Fibroblast of the aortic adventitia (primary cell): ENCODE measurements around the gene THSD7A. TPM values are rescaled to one million over a fixed set of nuclear protein-coding genes. Genes with fewer than 3 reads are reported as not detected.

Source experiments
- DNase-seq: peaks from one replicate; pipeline ENCODE4 v3.0.0-alpha.2; 2010; ENCODE audit warnings: low read depth
- H3K4me3 ChIP-seq: 2 replicates; pipeline ENCODE4 v1.5.1; 2011; ENCODE audit warnings: low read depth, mild to moderate bottlenecking, control low read depth, low read length, moderate library complexity
- total RNA-seq: library from RNA; depleted of rRNA; stranded (reverse); fragments of >200 nt; gene quantifications from 2 replicates; pipeline ENCODE4 v1.2.3, GENCODE V29; 2012; ENCODE audit warnings: low replicate concordance
- TF ChIP-seq, protein P1 (sequence below): IDR thresholded peaks from 2 replicates; pipeline ENCODE4 v1.5.1; 2011; ENCODE audit warnings: mild to moderate bottlenecking, low read length, control low read depth, inconsistent platforms; ENCODE audit not compliant: insufficient read depth

The THSD7A gene
- total RNA-seq, 1 donor, result 2.5 TPM

DNA sequence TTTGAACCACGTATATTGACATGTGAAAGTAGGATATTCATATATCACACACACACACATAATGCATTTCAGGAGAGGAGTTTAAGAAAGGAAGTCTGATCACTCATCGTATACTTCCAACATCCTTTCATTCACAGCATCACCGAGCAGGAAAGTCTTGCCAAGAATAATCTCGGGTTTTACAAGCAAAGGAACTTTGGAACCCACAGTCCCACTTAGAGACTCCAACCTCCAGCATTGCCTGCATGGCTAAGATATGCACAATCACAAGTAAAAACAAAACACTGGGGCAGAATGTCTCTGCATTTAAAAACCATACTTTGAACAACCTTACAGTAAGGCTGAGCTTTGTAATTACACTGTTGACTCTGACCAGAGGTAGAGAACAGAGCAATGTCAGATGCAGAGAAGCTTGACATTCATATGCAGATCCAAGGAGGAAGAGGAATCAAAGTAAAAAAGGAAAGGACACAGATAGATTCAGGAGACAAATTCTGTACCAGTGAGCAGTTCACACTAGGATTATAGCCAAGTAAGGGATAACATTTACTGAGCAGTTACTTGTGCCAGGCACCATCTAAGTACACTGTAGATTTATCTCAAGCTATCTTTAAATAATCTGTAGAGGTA is 14.8 kb downstream of the THSD7A start:
- TF ChIP-seq, protein P1, sequence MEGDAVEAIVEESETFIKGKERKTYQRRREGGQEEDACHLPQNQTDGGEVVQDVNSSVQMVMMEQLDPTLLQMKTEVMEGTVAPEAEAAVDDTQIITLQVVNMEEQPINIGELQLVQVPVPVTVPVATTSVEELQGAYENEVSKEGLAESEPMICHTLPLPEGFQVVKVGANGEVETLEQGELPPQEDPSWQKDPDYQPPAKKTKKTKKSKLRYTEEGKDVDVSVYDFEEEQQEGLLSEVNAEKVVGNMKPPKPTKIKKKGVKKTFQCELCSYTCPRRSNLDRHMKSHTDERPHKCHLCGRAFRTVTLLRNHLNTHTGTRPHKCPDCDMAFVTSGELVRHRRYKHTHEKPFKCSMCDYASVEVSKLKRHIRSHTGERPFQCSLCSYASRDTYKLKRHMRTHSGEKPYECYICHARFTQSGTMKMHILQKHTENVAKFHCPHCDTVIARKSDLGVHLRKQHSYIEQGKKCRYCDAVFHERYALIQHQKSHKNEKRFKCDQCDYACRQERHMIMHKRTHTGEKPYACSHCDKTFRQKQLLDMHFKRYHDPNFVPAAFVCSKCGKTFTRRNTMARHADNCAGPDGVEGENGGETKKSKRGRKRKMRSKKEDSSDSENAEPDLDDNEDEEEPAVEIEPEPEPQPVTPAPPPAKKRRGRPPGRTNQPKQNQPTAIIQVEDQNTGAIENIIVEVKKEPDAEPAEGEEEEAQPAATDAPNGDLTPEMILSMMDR, result no peak
- no peak overlapping the region for H3K4me3 ChIP-seq
- peak; percentile 1 for DNase-seq

DNA sequence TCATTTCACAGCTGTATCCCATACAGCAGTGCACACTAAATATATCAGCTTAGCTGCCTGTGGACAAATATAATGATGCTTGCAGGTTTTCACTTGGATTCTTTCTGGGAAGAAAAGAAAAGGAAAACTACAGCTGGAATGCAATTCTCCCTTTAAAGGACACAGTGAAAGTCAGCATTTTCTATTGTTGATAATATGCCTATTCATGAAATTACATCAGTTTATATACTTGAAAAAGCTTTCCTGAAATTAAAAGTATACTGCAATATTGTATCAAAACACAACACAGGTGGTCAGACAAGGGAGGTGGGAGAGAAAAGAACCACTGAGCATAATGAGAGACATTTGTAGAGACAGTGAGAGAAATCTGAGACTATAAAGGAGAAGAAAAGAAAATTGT is 20.3 kb downstream of the THSD7A start:
- no peak for DNase-seq
- TF ChIP-seq, protein P1, result no peak
- no peak overlapping the region for H3K4me3 ChIP-seq

DNA sequence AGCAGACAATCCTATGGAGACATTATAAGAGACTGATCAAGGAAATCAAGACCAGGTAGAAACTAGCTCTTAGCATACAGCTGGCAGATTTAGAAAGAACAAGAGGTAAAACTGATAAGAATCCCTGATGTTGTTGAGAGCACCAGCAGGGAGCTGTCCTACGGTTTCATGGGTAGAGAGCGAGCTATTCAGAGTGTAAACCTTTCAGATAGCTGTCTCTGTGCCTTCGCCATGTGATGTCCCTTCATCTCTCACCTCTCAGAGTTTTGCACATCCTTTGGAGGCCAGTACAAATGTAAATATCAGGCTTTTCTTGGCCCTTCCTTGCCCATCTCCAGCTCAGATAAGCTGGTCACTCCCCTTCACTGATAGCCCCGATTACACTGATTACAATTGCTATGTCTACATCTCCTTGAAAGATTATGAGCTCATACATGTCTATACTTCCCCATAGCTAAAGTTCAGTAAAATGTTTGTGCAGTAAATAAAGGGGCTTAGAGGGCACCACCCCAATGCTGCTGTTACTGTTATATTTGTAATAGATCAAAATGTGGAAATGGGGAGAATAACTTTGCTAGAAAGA is 21.9 kb downstream of the THSD7A start:
- TF ChIP-seq, protein P1, result no peak
- no peak for DNase-seq
- no peak overlapping the region for H3K4me3 ChIP-seq

DNA sequence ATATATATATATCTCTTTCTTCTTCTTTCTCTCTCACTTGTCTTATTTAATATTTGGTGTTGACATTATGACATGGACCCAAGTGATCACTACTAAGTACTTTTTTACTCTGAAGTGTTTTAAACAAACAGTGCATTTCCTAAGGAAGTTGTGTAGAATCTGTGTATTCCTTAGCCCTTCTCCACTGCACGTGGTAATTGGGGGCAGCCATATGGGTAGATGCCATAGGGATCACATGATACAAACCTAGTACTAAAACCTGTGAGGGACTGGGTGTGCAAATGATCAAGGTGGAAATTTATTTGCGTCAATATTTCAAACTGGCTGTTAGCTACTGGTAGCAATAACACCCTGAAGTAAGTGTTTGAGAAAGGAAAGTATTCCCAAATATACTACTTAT is 25.0 kb downstream of the THSD7A start:
- no peak for DNase-seq
- TF ChIP-seq, protein P1, result no peak
- H3K4me3 ChIP-seq, result no peak overlapping the region

DNA sequence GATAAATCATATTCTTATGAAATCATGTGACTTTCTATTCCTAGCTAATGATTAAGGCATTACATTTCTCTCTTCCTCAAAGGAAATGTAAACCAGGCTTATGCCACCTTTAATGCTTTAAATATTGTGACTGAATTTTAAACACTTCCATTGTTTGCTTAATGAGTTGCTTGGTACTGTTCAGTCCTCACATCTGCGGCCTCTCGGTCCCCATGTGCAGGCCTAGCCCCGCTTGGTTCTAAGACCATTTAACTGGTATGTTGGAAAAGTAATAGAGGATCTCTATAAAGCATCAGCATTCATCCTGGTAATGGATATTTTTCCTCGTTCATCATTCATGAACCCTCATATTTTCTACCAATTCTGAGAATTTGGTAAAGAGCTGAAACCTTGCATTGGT is 27.4 kb downstream of the THSD7A start:
- H3K4me3 ChIP-seq, result no peak overlapping the region
- TF ChIP-seq, protein P1, result no peak
- no peak for DNase-seq

DNA sequence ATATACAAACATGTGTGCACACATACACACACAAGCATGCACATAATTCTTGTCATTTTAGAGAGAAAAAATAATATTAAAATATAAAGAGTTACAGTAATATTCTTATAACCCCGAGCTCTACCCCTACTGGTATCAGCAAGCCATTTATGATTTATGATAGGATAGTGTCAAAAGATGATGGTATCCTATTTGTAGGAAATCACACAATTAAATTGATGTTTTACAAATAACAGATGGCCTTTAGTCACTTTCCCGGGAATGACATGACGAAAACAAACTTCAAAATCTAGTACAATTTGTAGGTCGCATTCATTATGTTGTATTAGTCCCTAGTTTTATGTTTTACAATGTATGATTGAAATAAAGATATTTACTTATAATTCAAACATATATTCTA is 36.8 kb downstream of the THSD7A start:
- TF ChIP-seq, protein P1, result no peak
- no peak overlapping the region for H3K4me3 ChIP-seq
- no peak for DNase-seq

DNA sequence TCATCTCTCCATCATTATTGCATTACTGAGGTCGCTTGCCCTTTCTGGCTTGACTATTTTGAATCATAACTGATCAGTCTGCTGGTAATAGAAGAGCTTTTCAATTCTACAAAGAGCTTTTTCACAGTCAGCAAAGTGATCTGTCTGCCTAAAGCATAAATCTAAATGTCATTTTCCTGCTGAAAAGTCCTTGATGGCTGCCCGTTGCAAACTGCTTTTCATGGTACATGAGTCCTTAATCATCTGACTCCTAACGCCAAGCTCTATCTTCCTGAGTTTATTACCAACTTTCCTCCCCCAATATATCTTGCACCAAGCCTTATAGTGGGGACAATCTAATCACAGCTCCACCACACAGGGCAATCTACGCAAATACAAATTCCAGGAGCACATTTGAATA is 39.8 kb downstream of the THSD7A start:
- DNase-seq, result no peak
- H3K4me3 ChIP-seq, result no peak overlapping the region
- TF ChIP-seq, protein P1, result no peak
